Measurements from ENCODE around the gene SEC16A. TPM values are rescaled to one million over a fixed set of nuclear protein-coding genes. Genes with fewer than 3 reads are reported as not detected.

SEC16A gene
- total RNA-seq, 1 donor, result 38.4 TPM

DNA sequence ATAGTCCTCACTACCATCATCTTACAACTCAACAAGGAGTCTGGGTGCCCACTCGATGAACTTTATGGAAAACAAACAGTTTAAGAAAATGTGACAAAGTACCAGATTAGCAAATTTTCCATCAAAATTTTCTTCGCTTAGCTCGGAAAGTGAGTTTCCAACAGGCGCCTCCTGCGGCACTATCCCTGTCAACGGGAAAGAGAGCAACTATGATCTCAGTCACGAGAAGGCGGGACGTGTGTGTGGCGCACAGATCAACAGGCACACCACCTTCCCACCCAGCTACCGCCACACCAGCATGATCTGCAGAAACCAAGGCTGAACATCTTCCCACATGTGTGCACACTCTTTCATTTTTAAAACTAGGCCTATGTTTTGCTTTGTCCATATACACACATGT lies 29.5 kb downstream of the SEC16A start:
- no peaks in the 10 kb centered on the region for H3K4me1 ChIP-seq (ENCODE audit: insufficient read depth, low read length)
- H3K4me2 ChIP-seq (ENCODE audit: insufficient read depth, low read length), result no peak overlapping the region
- no peaks in the 10 kb centered on the region for H3K9me3 ChIP-seq (ENCODE audit: low read depth, low read length)
- H3K27me3 ChIP-seq (ENCODE audit: insufficient read depth, low read length), result no peaks in the 10 kb centered on the region
- H3K27ac ChIP-seq (ENCODE audit: low read depth, low read length), result no peak overlapping the region
- H3K4me3 ChIP-seq (ENCODE audit: insufficient read depth, low read length), result no peak overlapping the region
- H4K20me1 ChIP-seq (ENCODE audit: insufficient read depth, low read length), result no peaks in the 10 kb centered on the region
- no peak for DNase-seq (ENCODE audit: insufficient read length, low spot score, missing footprints)
- TF ChIP-seq, protein P1, sequence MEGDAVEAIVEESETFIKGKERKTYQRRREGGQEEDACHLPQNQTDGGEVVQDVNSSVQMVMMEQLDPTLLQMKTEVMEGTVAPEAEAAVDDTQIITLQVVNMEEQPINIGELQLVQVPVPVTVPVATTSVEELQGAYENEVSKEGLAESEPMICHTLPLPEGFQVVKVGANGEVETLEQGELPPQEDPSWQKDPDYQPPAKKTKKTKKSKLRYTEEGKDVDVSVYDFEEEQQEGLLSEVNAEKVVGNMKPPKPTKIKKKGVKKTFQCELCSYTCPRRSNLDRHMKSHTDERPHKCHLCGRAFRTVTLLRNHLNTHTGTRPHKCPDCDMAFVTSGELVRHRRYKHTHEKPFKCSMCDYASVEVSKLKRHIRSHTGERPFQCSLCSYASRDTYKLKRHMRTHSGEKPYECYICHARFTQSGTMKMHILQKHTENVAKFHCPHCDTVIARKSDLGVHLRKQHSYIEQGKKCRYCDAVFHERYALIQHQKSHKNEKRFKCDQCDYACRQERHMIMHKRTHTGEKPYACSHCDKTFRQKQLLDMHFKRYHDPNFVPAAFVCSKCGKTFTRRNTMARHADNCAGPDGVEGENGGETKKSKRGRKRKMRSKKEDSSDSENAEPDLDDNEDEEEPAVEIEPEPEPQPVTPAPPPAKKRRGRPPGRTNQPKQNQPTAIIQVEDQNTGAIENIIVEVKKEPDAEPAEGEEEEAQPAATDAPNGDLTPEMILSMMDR (IDR thresholded peaks at IDR 0.05; ENCODE audit: extremely low read depth, low read depth, low read length), result no peak
- H3K36me3 ChIP-seq (ENCODE audit: insufficient read depth, low read length), result peaks cover 87% of the 10 kb centered on the region
- H3K79me2 ChIP-seq (ENCODE audit: insufficient read depth, low read length), result peaks cover 12% of the 10 kb centered on the region
- no peak overlapping the region for H2AFZ ChIP-seq (ENCODE audit: low read length)

DNA sequence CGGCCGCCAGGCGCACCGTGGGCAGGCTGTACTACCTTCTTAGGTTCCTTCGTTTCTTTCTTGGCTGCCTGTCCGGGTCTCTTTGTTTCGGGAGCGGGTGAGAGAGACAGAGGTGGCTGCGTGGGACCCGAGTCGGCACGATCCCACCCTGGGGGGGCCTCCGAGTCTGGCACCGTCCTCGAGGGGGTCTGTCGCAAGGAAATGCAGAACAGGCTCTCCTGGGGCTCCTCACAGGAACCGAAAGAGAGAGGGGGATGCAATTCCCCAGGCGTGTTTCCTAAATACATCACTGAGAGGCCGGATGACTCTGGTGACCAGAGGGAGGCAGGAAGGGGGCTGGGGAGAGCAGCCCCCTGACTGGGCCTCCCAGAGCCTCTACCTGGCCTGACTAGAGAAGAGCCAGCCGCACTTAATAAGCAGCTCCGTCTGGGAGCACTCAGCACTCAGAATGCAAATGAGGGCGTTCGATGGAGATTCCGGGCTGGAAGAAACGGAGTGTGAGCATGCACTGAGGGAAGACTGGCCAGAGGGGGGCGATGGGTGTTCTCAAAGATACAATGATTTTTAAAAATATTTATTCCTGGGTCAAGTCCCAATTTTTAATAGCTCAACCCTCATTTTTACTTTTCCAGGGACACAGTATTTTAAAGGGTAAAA lies 31.5 kb downstream of the SEC16A start:
- Histone ChIP-seq H3K79me2 (ENCODE audit: insufficient read depth, low read length) (peaks cover 12% of the 10 kb centered on the region), H3K9me3 (ENCODE audit: low read depth, low read length) (no peaks in the 10 kb centered on the region), H2AFZ (ENCODE audit: low read length) (no peak overlapping the region), H3K4me1 (ENCODE audit: insufficient read depth, low read length) (no peaks in the 10 kb centered on the region), H3K27ac (ENCODE audit: low read depth, low read length) (no peak overlapping the region), H4K20me1 (ENCODE audit: insufficient read depth, low read length) (peaks cover 4% of the 10 kb centered on the region), H3K4me3 (ENCODE audit: insufficient read depth, low read length) (no peak overlapping the region), H3K27me3 (ENCODE audit: insufficient read depth, low read length) (no peaks in the 10 kb centered on the region), H3K4me2 (ENCODE audit: insufficient read depth, low read length) (no peak overlapping the region), H3K36me3 (ENCODE audit: insufficient read depth, low read length) (peaks cover 88% of the 10 kb centered on the region)
- TF ChIP-seq, protein P1 (IDR thresholded peaks at IDR 0.05; ENCODE audit: extremely low read depth, low read depth, low read length), result peak; percentile 6
- no peak for DNase-seq (ENCODE audit: insufficient read length, low spot score, missing footprints)

DNA sequence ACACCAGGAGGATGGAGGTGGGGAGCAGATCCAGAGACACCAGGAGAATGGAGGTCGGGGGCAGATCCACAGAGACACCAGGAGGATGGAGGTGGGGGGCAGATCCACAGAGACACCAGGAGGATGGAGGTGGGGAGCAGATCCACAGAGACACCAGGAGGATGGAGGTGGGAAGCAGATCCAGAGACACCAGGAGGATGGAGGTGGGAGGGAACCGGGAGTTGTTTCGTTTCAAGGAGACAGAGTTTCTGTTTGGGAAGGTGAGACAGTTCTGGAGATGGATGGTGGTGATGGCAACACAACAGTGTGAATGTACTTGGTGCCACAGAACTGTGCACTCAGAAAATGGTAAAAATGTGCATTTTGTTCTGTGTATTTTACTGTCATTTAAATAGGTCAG lies 34.2 kb downstream of the SEC16A start:
- H2AFZ ChIP-seq (ENCODE audit: low read length), result no peak overlapping the region
- no peaks in the 10 kb centered on the region for H3K9me3 ChIP-seq (ENCODE audit: low read depth, low read length)
- TF ChIP-seq, protein P1 (IDR thresholded peaks at IDR 0.05; ENCODE audit: extremely low read depth, low read depth, low read length), result no peak
- H3K27ac ChIP-seq (ENCODE audit: low read depth, low read length), result no peak overlapping the region
- no peak overlapping the region for H3K4me3 ChIP-seq (ENCODE audit: insufficient read depth, low read length)
- H3K4me2 ChIP-seq (ENCODE audit: insufficient read depth, low read length), result no peak overlapping the region
- H3K27me3 ChIP-seq (ENCODE audit: insufficient read depth, low read length), result no peaks in the 10 kb centered on the region
- no peak for DNase-seq (ENCODE audit: insufficient read length, low spot score, missing footprints)
- H4K20me1 ChIP-seq (ENCODE audit: insufficient read depth, low read length), result peaks cover 21% of the 10 kb centered on the region
- peaks cover 10% of the 10 kb centered on the region for H3K79me2 ChIP-seq (ENCODE audit: insufficient read depth, low read length)
- H3K36me3 ChIP-seq (ENCODE audit: insufficient read depth, low read length), result peaks cover 90% of the 10 kb centered on the region
- no peaks in the 10 kb centered on the region for H3K4me1 ChIP-seq (ENCODE audit: insufficient read depth, low read length)

DNA sequence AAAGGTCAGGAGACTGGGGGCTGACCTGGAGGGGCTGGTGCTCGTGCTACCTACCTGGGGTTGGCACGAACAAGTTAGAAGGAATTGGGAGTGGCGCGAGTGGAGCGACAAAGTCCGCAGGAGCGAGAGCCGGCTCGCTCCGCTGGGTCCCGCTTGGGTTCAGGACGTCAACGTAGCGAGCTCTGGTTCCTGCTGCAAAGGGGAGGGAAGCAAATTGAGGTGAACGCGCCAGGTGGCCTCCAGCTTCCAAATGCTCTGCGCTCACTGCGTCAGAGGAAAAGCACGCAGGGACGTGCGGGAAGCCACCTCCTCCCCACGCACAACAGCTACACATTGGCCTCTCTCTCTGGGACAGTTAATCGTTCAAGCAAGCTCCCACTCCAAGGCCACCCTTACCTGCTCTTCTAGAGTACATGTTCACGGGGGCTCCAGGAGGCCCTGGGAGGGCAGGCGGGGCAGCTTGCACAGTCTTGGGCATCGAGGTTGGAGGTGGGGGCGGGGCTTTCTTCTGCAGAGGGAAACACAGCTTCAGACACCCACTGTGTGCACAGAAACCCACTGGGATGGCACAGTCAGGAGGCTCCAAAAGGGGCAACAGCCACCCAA lies 35.6 kb downstream of the SEC16A start:
- TF ChIP-seq, protein P1 (IDR thresholded peaks at IDR 0.05; ENCODE audit: extremely low read depth, low read depth, low read length), result no peak
- H3K9me3 ChIP-seq (ENCODE audit: low read depth, low read length), result no peaks in the 10 kb centered on the region
- DNase-seq (ENCODE audit: insufficient read length, low spot score, missing footprints), result no peak
- H3K4me1 ChIP-seq (ENCODE audit: insufficient read depth, low read length), result no peaks in the 10 kb centered on the region
- H3K27ac ChIP-seq (ENCODE audit: low read depth, low read length), result no peak overlapping the region
- peaks cover 95% of the 10 kb centered on the region for H3K36me3 ChIP-seq (ENCODE audit: insufficient read depth, low read length)
- peaks cover 28% of the 10 kb centered on the region for H4K20me1 ChIP-seq (ENCODE audit: insufficient read depth, low read length)
- no peaks in the 10 kb centered on the region for H3K27me3 ChIP-seq (ENCODE audit: insufficient read depth, low read length)
- H3K79me2 ChIP-seq (ENCODE audit: insufficient read depth, low read length), result peaks cover 6% of the 10 kb centered on the region
- no peak overlapping the region for H3K4me2 ChIP-seq (ENCODE audit: insufficient read depth, low read length)
- no peak overlapping the region for H3K4me3 ChIP-seq (ENCODE audit: insufficient read depth, low read length)
- no peak overlapping the region for H2AFZ ChIP-seq (ENCODE audit: low read length)

Data from osteoblast (primary cell).